A673 (cell line): Measurements from ENCODE around the gene C11orf68. TPM values are rescaled to one million over a fixed set of nuclear protein-coding genes. Genes with fewer than 3 reads are reported as not detected.

ENCODE experiments used
- BruUV-seq: library from RNA; stranded (reverse); fragments of 400-500 nt; replicated peaks from 2 replicates; lab custom pipeline; 2021; lab: Mats Ljungman, UMichigan
- CTCF ChIA-PET: fragments of 300-600 bp; sonication (Branson Sonifier 250); formaldehyde crosslinking; loops from one replicate; lab custom pipeline; 2022; ENCODE audit warnings: antibody characterized with exemption; lab: Charles Lee
- POLR2A ChIA-PET: fragments of 300-600 bp; sonication (Branson Sonifier 250); formaldehyde crosslinking; loops from one replicate; lab custom pipeline; 2022; ENCODE audit warnings: antibody characterized with exemption; ENCODE audit not compliant: low non-redundant PET; lab: Charles Lee
- DNase-seq: peaks from one replicate; pipeline ENCODE4 v3.0.0-alpha.2; 2015; ENCODE audit warnings: low spot score
- H3K27ac ChIP-seq: fragments of 200-600 bp; sonication (generic); 2 replicates; pipeline ENCODE4 v1.5.1; 2016; ENCODE audit warnings: mixed run types, low read depth, mild to moderate bottlenecking, mixed read lengths, antibody characterized with exemption, low read length; ENCODE audit not compliant: poor library complexity, severe bottlenecking
- H3K27me3 ChIP-seq: fragments of 200-600 bp; sonication (generic); replicated peaks from 2 replicates; pipeline ENCODE4 v1.6.1; 2017; ENCODE audit warnings: mixed run types, low read depth, mild to moderate bottlenecking, mixed read lengths, antibody characterized with exemption, low read length; ENCODE audit not compliant: insufficient read depth, poor library complexity
- H3K36me3 ChIP-seq: fragments of 200-600 bp; sonication (generic); 2 replicates; pipeline ENCODE4 v1.6.1; 2016; ENCODE audit warnings: mixed run types, mild to moderate bottlenecking, mixed read lengths, antibody characterized with exemption, low read length; ENCODE audit not compliant: insufficient read depth, poor library complexity, severe bottlenecking
- H3K4me1 ChIP-seq: fragments of 200-600 bp; sonication (generic); 2 replicates; pipeline ENCODE4 v1.6.1; 2017; ENCODE audit warnings: mixed run types, mild to moderate bottlenecking, mixed read lengths, antibody characterized with exemption, low read length; ENCODE audit not compliant: insufficient read depth, poor library complexity, severe bottlenecking
- H3K4me3 ChIP-seq: fragments of 200-600 bp; sonication (generic); 2 replicates; pipeline ENCODE4 v1.5.1; 2016; ENCODE audit warnings: low read depth, mixed run types, mild to moderate bottlenecking, mixed read lengths, low read length; ENCODE audit not compliant: poor library complexity, severe bottlenecking
- H3K9me3 ChIP-seq: fragments of 200-600 bp; sonication (generic); 2 replicates; pipeline ENCODE4 v1.6.1; 2016; ENCODE audit warnings: mixed run types, low read depth, mild to moderate bottlenecking, mixed read lengths, antibody characterized with exemption, low read length; ENCODE audit not compliant: poor library complexity, severe bottlenecking
- EZH2 ChIP-seq: fragments of 200-600 bp; sonication (generic); IDR thresholded peaks from 2 replicates; pipeline ENCODE4 v1.6.1; 2017; ENCODE audit warnings: borderline replicate concordance, low read depth, mild to moderate bottlenecking, mixed read lengths, antibody characterized with exemption, low read length; ENCODE audit not compliant: poor library complexity, severe bottlenecking
- intact Hi-C: fragments of 100-400 bp; cut with micrococcal nuclease; formaldehyde crosslinking; loops from one replicate; pipeline ENCODE4 v1.10.0; 2022; ENCODE audit not compliant: unreplicated experiment
- total RNA-seq: library from RNA; stranded (reverse); gene quantifications from 2 replicates; pipeline ENCODE4 v1.2.3, GENCODE V29; 2021
- TF ChIP-seq, protein P1 (sequence below): fragments of 300-800, 200-600 bp; sonication (generic); conservative IDR thresholded peaks from 2 replicates; pipeline ENCODE4 v1.5.1; 2017; ENCODE audit warnings: low read depth, mild to moderate bottlenecking, antibody characterized with exemption, low read length, moderate library complexity, mixed read lengths

Gene C11orf68
- total RNA-seq, 1 experiment from 2014 or later, result 22.4 TPM

DNA sequence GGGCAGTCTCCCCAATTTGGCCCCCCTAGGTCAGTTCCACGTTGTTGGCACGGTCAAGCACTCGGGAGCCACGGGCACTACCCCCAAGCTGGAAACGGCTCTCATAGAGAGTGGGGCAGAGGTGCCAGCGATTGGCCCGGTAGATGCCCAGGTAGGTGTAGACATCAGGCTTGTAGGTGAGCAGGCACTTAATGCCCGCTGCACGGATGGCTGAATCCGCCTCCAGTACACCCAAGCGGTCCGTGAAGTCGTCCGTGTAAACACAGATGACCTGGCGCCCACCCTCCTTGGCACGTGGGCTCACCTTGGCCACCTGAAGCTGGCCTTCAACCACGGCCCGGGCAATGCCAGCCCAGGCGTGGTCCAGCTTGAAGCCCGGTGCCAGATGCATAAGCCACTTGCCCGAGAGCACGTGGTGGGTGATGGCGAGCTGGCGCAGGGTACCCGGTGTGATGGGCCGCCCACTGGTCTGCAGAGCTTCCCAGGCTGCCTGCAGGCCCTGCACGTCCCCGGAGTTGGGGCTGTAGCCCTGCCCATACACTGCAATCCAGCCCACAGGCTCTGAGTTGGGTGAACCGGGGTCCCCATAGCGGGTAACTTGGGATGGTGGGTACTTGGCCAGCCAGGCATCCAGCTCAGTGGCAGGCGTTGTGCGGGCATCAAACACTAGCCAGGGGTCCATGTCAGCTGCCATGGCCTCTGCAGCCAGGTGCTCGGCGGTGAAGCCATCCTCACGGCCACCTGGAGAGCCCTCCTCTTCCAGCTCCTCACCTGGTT, 1.2 kb downstream of the C11orf68 start:
- peaks cover 32% of the 10 kb centered on the region for H3K4me1 ChIP-seq

DNA sequence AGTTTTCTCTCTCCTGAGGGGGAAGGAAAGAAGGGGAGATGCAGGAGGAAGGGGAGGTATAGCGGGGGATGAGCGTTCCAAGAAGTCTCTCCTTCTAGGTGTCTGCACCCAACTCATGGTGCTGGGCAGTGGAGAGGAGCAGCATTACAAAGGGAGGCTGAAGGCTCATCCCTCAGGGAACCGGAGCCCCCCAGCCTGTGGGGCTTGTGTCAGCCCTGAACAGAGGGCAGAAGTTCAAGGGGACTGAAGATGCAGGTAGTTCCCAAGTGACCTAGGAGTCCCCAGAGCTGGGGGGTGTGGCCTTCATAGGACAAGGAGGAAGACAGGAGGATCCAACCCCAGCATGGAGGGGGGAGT, 1.8 kb downstream of the C11orf68 start:
- intact Hi-C loops, result no loop called here
- peaks cover 35% of the 10 kb centered on the region for H3K4me1 ChIP-seq
- POLR2A ChIA-PET, result no interaction called here
- H3K4me3 ChIP-seq, result no peak overlapping the region
- DNase-seq, result no peak
- H3K27me3 ChIP-seq, result no peaks in the 10 kb centered on the region
- H3K9me3 ChIP-seq, result no peaks in the 10 kb centered on the region
- CTCF ChIA-PET, result no interaction called here
- H3K27ac ChIP-seq, result no peak overlapping the region
- H3K36me3 ChIP-seq, result peaks cover 3% of the 10 kb centered on the region
- TF ChIP-seq EZH2, result no peak
- TF ChIP-seq, protein P1, sequence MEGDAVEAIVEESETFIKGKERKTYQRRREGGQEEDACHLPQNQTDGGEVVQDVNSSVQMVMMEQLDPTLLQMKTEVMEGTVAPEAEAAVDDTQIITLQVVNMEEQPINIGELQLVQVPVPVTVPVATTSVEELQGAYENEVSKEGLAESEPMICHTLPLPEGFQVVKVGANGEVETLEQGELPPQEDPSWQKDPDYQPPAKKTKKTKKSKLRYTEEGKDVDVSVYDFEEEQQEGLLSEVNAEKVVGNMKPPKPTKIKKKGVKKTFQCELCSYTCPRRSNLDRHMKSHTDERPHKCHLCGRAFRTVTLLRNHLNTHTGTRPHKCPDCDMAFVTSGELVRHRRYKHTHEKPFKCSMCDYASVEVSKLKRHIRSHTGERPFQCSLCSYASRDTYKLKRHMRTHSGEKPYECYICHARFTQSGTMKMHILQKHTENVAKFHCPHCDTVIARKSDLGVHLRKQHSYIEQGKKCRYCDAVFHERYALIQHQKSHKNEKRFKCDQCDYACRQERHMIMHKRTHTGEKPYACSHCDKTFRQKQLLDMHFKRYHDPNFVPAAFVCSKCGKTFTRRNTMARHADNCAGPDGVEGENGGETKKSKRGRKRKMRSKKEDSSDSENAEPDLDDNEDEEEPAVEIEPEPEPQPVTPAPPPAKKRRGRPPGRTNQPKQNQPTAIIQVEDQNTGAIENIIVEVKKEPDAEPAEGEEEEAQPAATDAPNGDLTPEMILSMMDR, result no peak
- no TSS peak for BruUV-seq

More for the DNA sequence above, 1.2 kb downstream of the C11orf68 start:
- ChIA-PET POLR2A (no interaction called here), CTCF (interaction anchor here (0.5 to 0.6 kb wide), 2 partner anchors 30 to 141 kb away, joined by 4 to 6 read pairs; partner anchors contain the start of gene FIBP)
- BruUV-seq, result no TSS peak
- Histone ChIP-seq H3K27ac (peak overlapping the region; percentile 91), H3K4me3 (peak overlapping the region; percentile 83), H3K9me3 (no peaks in the 10 kb centered on the region), H3K36me3 (peaks cover 8% of the 10 kb centered on the region), H3K27me3 (no peaks in the 10 kb centered on the region)
- no peak for DNase-seq
- intact Hi-C loops, result no loop called here
- no peak for TF ChIP-seq EZH2
- TF ChIP-seq, protein P1, result no peak

DNA sequence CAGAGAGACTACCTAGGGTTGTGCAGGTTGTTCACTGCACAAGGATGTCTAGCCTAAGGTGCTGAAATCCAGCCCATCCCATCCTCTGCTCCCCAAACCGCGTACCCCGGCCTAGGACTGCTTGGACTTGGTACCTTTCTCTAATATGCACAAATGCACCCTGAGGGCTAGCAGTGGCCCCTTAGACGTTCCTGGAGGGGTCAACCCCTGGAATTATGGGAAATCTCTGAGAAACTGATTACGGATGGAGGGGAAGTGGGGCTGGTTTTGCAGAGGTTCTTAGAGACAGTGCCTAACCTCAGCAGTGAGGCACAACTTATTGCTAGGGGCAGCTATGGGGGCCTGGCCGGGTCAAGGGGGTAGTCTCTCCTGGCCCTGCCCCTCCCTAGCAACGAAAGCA, 2.5 kb downstream of the C11orf68 start:
- Histone ChIP-seq H3K27me3 (no peaks in the 10 kb centered on the region), H3K4me1 (peaks cover 41% of the 10 kb centered on the region), H3K9me3 (no peaks in the 10 kb centered on the region), H3K4me3 (no peak overlapping the region), H3K36me3 (no peaks in the 10 kb centered on the region), H3K27ac (peak overlapping the region; percentile 64)
- CTCF ChIA-PET, result interaction anchor here (0.6 to 1.3 kb wide), 2 partner anchors 137 to 528 kb away, joined by 4 to 5 read pairs; no protein-coding TSS in a partner anchor
- TF ChIP-seq, protein P1, result no peak
- no peak for TF ChIP-seq EZH2
- no peak for DNase-seq
- POLR2A ChIA-PET, result interaction anchor here (0.6 kb wide), 1 partner anchor 19 kb away, joined by 7 read pairs; no protein-coding TSS in a partner anchor
- no TSS peak for BruUV-seq
- intact Hi-C loops, result no loop called here
